HEK293 (cell line): Measurements from ENCODE around the gene ZNF585A.
"Not testable (repeated sequence)": the region's sequence is repeated elsewhere in the genome, so short reads cannot be mapped to it uniquely, and the experiment has no call there.

Experiments
- CTCF ChIA-PET: fragments of 350-600 bp; formaldehyde crosslinking; extraction: SDS; loops from one replicate; lab custom pipeline; 2021; ENCODE audit warnings: antibody characterized with exemption; lab: Yijun Ruan, JAX
- POLR2A ChIA-PET: fragments of 300-600 bp; formaldehyde crosslinking; extraction: SDS; loops from one replicate; lab custom pipeline; 2020; ENCODE audit warnings: antibody characterized with exemption, inconsistent platforms; lab: Yijun Ruan, JAX
- H3K27ac ChIP-seq: fragments of 200-500 bp; sonication (Bioruptor generic); 2 replicates; pipeline ENCODE4 v1.5.1; 2014; ENCODE audit warnings: low read depth, low read length, control low read depth, inconsistent platforms; ENCODE audit errors: extremely low read depth
- H3K36me3 ChIP-seq, 2 experiments: fragments of 200-500 bp in 1 of 2; sonication (Bioruptor generic) in 1 of 2; 1 replicate in 1 of 2; 2 replicates in 1 of 2; pipeline ENCODE4 v1.5.1; 2014 to 2017; ENCODE audit warnings: inconsistent platforms in 2 of 2, low read length in 2 of 2; ENCODE audit not compliant: control insufficient read depth in 2 of 2, insufficient read depth in 1 of 2
- H3K4me1 ChIP-seq: fragments of 200-500 bp; sonication (Bioruptor generic); 2 replicates; pipeline ENCODE4 v1.5.1; 2014; ENCODE audit warnings: mild to moderate bottlenecking, low read length, inconsistent platforms; ENCODE audit not compliant: control insufficient read depth, insufficient read depth
- H3K4me3 ChIP-seq: 2 replicates; pipeline ENCODE4 v1.5.1; 2011; ENCODE audit warnings: low read depth, mild to moderate bottlenecking, control low read depth, low read length, moderate library complexity
- H3K9me3 ChIP-seq: fragments of 200-500 bp; sonication (Bioruptor generic); 2 replicates; pipeline ENCODE4 v1.5.1; 2014; ENCODE audit warnings: low read depth, low read length, inconsistent platforms; ENCODE audit not compliant: control insufficient read depth, insufficient read depth
- ZEB2 ChIP-seq: fragments of 450-650 bp; formaldehyde crosslinking; IDR thresholded peaks from 2 replicates; pipeline ENCODE4 v1.5.1; 2016; ENCODE audit warnings: missing biosample characterization, missing genetic modification characterization
- ZFP41 ChIP-seq: fragments of 450-650 bp; formaldehyde crosslinking; IDR thresholded peaks from 2 replicates; pipeline ENCODE4 v1.5.1; 2016; ENCODE audit warnings: missing biosample characterization, missing genetic modification characterization, borderline replicate concordance
- ZNF112 ChIP-seq: fragments of 450-650 bp; formaldehyde crosslinking; IDR thresholded peaks from 2 replicates; pipeline ENCODE4 v1.5.0; 2017; ENCODE audit warnings: missing biosample characterization, missing genetic modification characterization
- ZNF121 ChIP-seq: fragments of 450-650 bp; formaldehyde crosslinking; IDR thresholded peaks from 2 replicates; pipeline ENCODE4 v1.5.1; 2016; ENCODE audit warnings: missing biosample characterization, missing genetic modification characterization
- ZNF146 ChIP-seq: fragments of 450-650 bp; formaldehyde crosslinking; IDR thresholded peaks from 2 replicates; pipeline ENCODE4 v1.5.1; 2016; ENCODE audit warnings: missing biosample characterization, missing genetic modification characterization
- ZNF221 ChIP-seq: fragments of 450-650 bp; formaldehyde crosslinking; IDR thresholded peaks from 2 replicates; pipeline ENCODE4 v1.5.1; 2017; ENCODE audit warnings: missing biosample characterization, missing genetic modification characterization, borderline replicate concordance
- ZNF223 ChIP-seq: fragments of 450-650 bp; formaldehyde crosslinking; IDR thresholded peaks from 2 replicates; pipeline ENCODE4 v1.5.1; 2016; ENCODE audit warnings: missing biosample characterization, missing genetic modification characterization
- ZNF398 ChIP-seq: fragments of 450-650 bp; formaldehyde crosslinking; IDR thresholded peaks from 2 replicates; pipeline ENCODE4 v1.5.1; 2017; ENCODE audit warnings: missing biosample characterization, missing genetic modification characterization
- ZNF521 ChIP-seq: fragments of 450-650 bp; formaldehyde crosslinking; IDR thresholded peaks from 2 replicates; pipeline ENCODE4 v1.5.1; 2017; ENCODE audit warnings: missing biosample characterization, mild to moderate bottlenecking, missing genetic modification characterization
- ZNF610 ChIP-seq: fragments of 450-650 bp; formaldehyde crosslinking; IDR thresholded peaks from 2 replicates; pipeline ENCODE4 v1.5.1; 2016; ENCODE audit warnings: missing biosample characterization, missing genetic modification characterization, borderline replicate concordance
- ZNF629 ChIP-seq: fragments of 450-650 bp; formaldehyde crosslinking; IDR thresholded peaks from 2 replicates; pipeline ENCODE4 v1.5.1; 2017; ENCODE audit warnings: missing biosample characterization, missing genetic modification characterization
- ZNF654 ChIP-seq: fragments of 450-650 bp; formaldehyde crosslinking; IDR thresholded peaks from 2 replicates; pipeline ENCODE4 v1.5.1; 2016; ENCODE audit warnings: low read depth, missing biosample characterization, missing genetic modification characterization
- ZNF843 ChIP-seq: fragments of 450-650 bp; formaldehyde crosslinking; IDR thresholded peaks from 2 replicates; pipeline ENCODE4 v1.5.1; 2016; ENCODE audit warnings: missing biosample characterization, missing genetic modification characterization
- TF ChIP-seq, protein P1 (sequence below): fragments of 450-650 bp; formaldehyde crosslinking; IDR thresholded peaks from 2 replicates; pipeline ENCODE4 v1.5.1; 2016; ENCODE audit warnings: missing biosample characterization, missing genetic modification characterization
- TF ChIP-seq, protein P2 (sequence below): fragments of 450-650 bp; formaldehyde crosslinking; IDR thresholded peaks from 2 replicates; pipeline ENCODE4; 2016; ENCODE audit warnings: missing biosample characterization, missing genetic modification characterization
- TF ChIP-seq, protein P3 (sequence below): fragments of 450-650 bp; formaldehyde crosslinking; IDR thresholded peaks from 2 replicates; pipeline ENCODE4 v1.5.1; 2016; ENCODE audit warnings: missing biosample characterization, missing genetic modification characterization
- TF ChIP-seq, protein P4 (sequence below): fragments of 450-650 bp; formaldehyde crosslinking; IDR thresholded peaks from 2 replicates; pipeline ENCODE4 v1.5.1; 2016; ENCODE audit warnings: missing biosample characterization, missing genetic modification characterization, borderline replicate concordance

Gene ZNF585A

GRCh38 chr19:37111753-37112152, 60.7 kb downstream of the ZNF585A start:
- POLR2A ChIA-PET, H3K4me1 ChIP-seq, H3K27ac ChIP-seq, H3K4me3 ChIP-seq: not testable (repeated sequence)
- H3K36me3 ChIP-seq: peaks cover 16 to 83% of the 10 kb centered on the region in 2 experiments
- TF ChIP-seq ZNF654 (tag by site-specific recombination): peak; percentile 46
- peaks cover 36% of the 10 kb centered on the region for H3K9me3 ChIP-seq
- CTCF ChIA-PET: interaction anchor here (1.2 kb wide), 2 partner anchors 29 to 195 kb away, joined by 3 to 4 read pairs; no protein-coding TSS in a partner anchor

DNA sequence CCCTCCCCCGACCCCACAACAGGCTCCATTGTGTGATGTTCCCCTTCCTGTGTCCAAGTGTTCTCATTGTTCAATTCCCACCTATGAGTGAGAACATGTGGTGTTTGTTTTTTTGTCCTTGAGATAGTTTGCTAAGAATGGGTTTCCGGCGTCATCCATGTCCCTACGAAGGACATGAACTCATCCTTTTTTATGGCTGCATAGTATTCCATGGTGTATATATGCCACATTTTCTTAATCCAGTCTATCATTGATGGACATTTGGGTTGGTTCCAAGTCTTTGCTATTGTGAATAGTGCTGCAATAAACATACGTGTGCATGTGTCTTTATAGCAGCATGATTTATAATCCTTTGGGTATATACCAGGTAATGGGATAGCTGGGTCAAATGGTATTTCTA, 68.4 kb downstream of the ZNF585A start:
- peaks cover 22% of the 10 kb centered on the region for H3K9me3 ChIP-seq
- TF ChIP-seq, protein P1, sequence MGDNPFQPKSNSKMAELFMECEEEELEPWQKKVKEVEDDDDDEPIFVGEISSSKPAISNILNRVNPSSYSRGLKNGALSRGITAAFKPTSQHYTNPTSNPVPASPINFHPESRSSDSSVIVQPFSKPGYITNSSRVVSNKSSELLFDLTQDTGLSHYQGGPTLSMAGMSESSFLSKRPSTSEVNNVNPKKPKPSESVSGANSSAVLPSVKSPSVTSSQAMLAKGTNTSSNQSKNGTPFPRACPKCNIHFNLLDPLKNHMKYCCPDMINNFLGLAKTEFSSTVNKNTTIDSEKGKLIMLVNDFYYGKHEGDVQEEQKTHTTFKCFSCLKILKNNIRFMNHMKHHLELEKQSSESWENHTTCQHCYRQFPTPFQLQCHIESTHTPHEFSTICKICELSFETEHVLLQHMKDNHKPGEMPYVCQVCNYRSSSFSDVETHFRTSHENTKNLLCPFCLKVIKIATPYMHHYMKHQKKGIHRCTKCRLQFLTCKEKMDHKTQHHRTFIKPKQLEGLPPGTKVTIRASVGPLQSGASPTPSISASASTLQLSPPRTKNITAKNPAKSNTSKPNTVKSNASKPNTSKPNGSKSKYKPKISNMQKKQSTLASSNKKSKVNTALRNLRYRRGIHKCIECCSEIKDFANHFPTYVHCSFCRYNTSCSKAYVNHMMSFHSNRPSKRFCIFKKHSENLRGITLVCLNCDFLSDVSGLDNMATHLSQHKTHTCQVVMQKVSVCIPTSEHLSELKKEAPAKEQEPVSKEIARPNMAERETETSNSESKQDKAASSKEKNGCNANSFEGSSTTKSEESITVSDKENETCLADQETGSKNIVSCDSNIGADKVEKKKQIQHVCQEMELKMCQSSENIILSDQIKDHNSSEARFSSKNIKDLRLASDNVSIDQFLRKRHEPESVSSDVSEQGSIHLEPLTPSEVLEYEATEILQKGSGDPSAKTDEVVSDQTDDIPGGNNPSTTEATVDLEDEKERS (tag by site-specific recombination): peak; percentile 17; the same call in 1 of the 2 replicates
- TF ChIP-seq ZNF146 (tag by site-specific recombination): peak; percentile 94
- TF ChIP-seq, all 188 proteins: peak for 2; not testable (repeated sequence) for 186

GRCh38 chr19:37098570-37098969, 73.9 kb downstream of the ZNF585A start:
- Histone ChIP-seq H3K36me3 (peaks cover 89% of the 10 kb centered on the region in 2 experiments), H3K4me3 (no peak overlapping the region), H3K4me1 (no peaks in the 10 kb centered on the region), H3K27ac (no peak overlapping the region), H3K9me3 (peaks cover 35% of the 10 kb centered on the region)
- no peak for TF ChIP-seq ZNF112 (tag by site-specific recombination)
- no peak for TF ChIP-seq ZNF629 (tag by site-specific recombination)
- TF ChIP-seq ZNF121 (tag by site-specific recombination): no peak
- TF ChIP-seq ZNF843 (tag by site-specific recombination): no peak
- no peak for TF ChIP-seq ZNF221 (tag by site-specific recombination)
- no peak for TF ChIP-seq ZNF610 (tag by site-specific recombination)
- TF ChIP-seq ZEB2 (tag by site-specific recombination): no peak
- TF ChIP-seq, protein P2, sequence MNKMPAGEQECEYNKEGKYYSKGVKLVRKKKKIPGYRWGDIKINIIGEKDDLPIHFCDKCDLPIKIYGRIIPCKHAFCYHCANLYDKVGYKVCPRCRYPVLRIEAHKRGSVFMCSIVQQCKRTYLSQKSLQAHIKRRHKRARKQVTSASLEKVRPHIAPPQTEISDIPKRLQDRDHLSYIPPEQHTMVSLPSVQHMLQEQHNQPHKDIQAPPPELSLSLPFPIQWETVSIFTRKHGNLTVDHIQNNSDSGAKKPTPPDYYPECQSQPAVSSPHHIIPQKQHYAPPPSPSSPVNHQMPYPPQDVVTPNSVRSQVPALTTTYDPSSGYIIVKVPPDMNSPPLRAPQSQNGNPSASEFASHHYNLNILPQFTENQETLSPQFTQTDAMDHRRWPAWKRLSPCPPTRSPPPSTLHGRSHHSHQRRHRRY (tag by site-specific recombination): no peak
- TF ChIP-seq, protein P3, sequence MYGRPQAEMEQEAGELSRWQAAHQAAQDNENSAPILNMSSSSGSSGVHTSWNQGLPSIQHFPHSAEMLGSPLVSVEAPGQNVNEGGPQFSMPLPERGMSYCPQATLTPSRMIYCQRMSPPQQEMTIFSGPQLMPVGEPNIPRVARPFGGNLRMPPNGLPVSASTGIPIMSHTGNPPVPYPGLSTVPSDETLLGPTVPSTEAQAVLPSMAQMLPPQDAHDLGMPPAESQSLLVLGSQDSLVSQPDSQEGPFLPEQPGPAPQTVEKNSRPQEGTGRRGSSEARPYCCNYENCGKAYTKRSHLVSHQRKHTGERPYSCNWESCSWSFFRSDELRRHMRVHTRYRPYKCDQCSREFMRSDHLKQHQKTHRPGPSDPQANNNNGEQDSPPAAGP: no peak
- no peak for TF ChIP-seq ZNF398 (tag by site-specific recombination)
- no peak for TF ChIP-seq ZNF521 (tag by site-specific recombination)
- no peak for TF ChIP-seq ZNF223 (tag by site-specific recombination)
- TF ChIP-seq, protein P4, sequence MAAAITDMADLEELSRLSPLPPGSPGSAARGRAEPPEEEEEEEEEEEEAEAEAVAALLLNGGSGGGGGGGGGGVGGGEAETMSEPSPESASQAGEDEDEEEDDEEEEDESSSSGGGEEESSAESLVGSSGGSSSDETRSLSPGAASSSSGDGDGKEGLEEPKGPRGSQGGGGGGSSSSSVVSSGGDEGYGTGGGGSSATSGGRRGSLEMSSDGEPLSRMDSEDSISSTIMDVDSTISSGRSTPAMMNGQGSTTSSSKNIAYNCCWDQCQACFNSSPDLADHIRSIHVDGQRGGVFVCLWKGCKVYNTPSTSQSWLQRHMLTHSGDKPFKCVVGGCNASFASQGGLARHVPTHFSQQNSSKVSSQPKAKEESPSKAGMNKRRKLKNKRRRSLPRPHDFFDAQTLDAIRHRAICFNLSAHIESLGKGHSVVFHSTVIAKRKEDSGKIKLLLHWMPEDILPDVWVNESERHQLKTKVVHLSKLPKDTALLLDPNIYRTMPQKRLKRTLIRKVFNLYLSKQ (tag by site-specific recombination): no peak
- no peak for TF ChIP-seq ZFP41 (tag by site-specific recombination)
- POLR2A ChIA-PET: no interaction called here
- CTCF ChIA-PET: no interaction called here

More for the DNA sequence above, 68.4 kb downstream of the ZNF585A start:
- POLR2A ChIA-PET, H3K4me3 ChIP-seq, H3K27ac ChIP-seq, CTCF ChIA-PET, H3K4me1 ChIP-seq: not testable (repeated sequence)
- H3K36me3 ChIP-seq: peaks cover 51 to 67% of the 10 kb centered on the region in 2 experiments
